Stomach (tissue), 4 donors: Measurements from ENCODE around the gene GRB7.

Experiments used
- CTCF ChIP-seq, 7 experiments: fragments of 450-650 bp in 4 of 7; fragments of 200-600 bp in 3 of 7; sonication (generic) in 3 of 7; IDR thresholded peaks; one replicate each; pipeline ENCODE4 v1.5.1; 2016 to 2019; ENCODE audit warnings: antibody characterized with exemption in 7 of 7, control low read depth in 2 of 7, mild to moderate bottlenecking in 1 of 7
- POLR2A ChIP-seq, 4 donors: fragments of 450-650 bp; IDR thresholded peaks; one replicate each; pipeline ENCODE4 v1.6.1; 2016; ENCODE audit warnings: antibody characterized with exemption in 4 of 4, control low read depth in 2 of 4, mild to moderate bottlenecking in 1 of 4, moderate library complexity in 1 of 4

- TF ChIP-seq CTCF (IDR thresholded peaks at IDR 0.05): no peak
- no peak for TF ChIP-seq POLR2A (IDR thresholded peaks at IDR 0.05)
Measured at GRCh38 chr17:39759204-39759603, 21.5 kb downstream of the GRB7 start.
